Type B pancreatic cell (in vitro differentiated cells): ENCODE data around the gene FBLN5. TPM values are rescaled to one million over a fixed set of nuclear protein-coding genes. Genes with fewer than 3 reads are reported as not detected.
"Not testable (repeated sequence)": the region's sequence is repeated elsewhere in the genome, so short reads cannot be mapped to it uniquely, and the experiment has no call there.

Experiments used
- DNase-seq: peaks from one replicate; pipeline ENCODE4 v3.0.0; 2021; ENCODE audit warnings: mixed read lengths; ENCODE audit not compliant: unreplicated experiment; ENCODE audit errors: extremely low spot score
- H3K27ac Mint-ChIP-seq: 2 replicates; pipeline ENCODE4 v1.8.0; 2021; ENCODE audit warnings: mild to moderate bottlenecking, mixed read lengths
- H3K27me3 Mint-ChIP-seq: 2 replicates; pipeline ENCODE4 v1.8.0; 2021; ENCODE audit warnings: mixed read lengths
- H3K36me3 Mint-ChIP-seq: 2 replicates; pipeline ENCODE4 v1.8.0; 2021; ENCODE audit warnings: mixed read lengths
- H3K4me1 Mint-ChIP-seq: one replicate; pipeline ENCODE4 v1.8.0; 2021; ENCODE audit warnings: mixed read lengths; ENCODE audit not compliant: unreplicated experiment
- H3K4me3 Mint-ChIP-seq: 2 replicates; pipeline ENCODE4 v1.8.0; 2021; ENCODE audit warnings: mild to moderate bottlenecking, mixed read lengths
- H3K9me3 Mint-ChIP-seq: 2 replicates; pipeline ENCODE4 v1.8.0; 2021; ENCODE audit warnings: mixed read lengths
- total RNA-seq: library from RNA; stranded (reverse); gene quantifications from 2 replicates; pipeline ENCODE4 v1.2.1, GENCODE V29; 2021; ENCODE audit warnings: low replicate concordance
- TF ChIP-seq, protein P1 (sequence below): fragments of 200-600 bp; sonication (generic); conservative IDR thresholded peaks from 2 replicates; pipeline ENCODE4 v1.5.0; 2021; ENCODE audit warnings: antibody characterized with exemption, mild to moderate bottlenecking

FBLN5 gene
- total RNA-seq, 1 donor from 2014 or later, result 14.1 TPM

DNA sequence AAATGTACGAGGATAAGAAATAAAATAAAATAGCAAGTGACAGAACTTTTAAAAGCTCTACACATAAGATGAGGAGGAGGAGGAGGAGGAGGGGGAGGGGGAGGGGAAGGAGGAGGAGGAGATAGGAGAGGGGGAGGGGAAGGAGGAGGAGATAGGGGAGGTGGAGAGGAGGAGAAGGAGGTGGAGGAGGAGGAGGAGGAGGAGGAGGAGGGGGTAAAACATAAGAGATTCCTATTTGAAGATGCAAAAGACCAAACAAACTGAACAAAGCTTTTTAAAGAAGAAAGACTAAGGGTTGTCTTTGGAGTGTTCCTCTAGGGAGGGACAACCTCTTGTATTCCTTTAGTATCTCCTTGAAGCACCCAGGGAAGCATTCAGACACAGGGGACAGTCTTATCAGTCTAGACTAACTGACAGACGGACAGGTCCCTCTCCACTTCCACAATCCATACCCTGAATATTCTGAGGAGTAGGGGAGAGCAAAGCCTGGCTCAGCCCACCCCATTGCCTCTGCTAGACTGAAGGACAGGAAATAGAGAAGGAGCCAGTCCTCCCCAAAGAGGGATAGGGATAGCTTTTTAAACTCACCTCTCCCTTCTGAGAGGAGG, 93.1 kb downstream of the FBLN5 start:
- Mint-ChIP-seq H3K4me3 (no peak overlapping the region), H3K27ac (no peak overlapping the region), H3K4me1 (peaks cover 7% of the 10 kb centered on the region), H3K36me3 (no peaks in the 10 kb centered on the region), H3K27me3 (peaks cover 9% of the 10 kb centered on the region), H3K9me3 (no peaks in the 10 kb centered on the region)
- DNase-seq, result no peak
- TF ChIP-seq, protein P1, sequence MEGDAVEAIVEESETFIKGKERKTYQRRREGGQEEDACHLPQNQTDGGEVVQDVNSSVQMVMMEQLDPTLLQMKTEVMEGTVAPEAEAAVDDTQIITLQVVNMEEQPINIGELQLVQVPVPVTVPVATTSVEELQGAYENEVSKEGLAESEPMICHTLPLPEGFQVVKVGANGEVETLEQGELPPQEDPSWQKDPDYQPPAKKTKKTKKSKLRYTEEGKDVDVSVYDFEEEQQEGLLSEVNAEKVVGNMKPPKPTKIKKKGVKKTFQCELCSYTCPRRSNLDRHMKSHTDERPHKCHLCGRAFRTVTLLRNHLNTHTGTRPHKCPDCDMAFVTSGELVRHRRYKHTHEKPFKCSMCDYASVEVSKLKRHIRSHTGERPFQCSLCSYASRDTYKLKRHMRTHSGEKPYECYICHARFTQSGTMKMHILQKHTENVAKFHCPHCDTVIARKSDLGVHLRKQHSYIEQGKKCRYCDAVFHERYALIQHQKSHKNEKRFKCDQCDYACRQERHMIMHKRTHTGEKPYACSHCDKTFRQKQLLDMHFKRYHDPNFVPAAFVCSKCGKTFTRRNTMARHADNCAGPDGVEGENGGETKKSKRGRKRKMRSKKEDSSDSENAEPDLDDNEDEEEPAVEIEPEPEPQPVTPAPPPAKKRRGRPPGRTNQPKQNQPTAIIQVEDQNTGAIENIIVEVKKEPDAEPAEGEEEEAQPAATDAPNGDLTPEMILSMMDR, result no peak

DNA sequence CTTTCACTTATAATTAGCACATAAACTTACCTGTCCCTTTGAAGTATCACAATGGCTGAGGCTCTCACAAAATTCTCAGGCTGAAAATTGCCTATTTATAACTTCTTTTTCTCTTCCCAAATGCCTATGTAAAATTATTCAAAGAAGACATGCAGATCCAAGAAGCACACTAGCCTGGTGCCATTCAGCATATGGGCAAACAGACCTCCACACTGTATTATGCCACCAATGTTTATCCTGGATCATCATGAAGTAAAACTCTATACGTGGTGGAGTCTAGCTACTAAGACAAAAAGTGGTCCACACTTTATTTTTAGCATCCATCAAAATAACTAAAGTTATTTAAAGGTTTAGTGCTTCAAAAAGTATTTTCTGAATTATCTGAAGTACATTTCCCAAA, 95.9 kb downstream of the FBLN5 start:
- H3K36me3 Mint-ChIP-seq, result no peaks in the 10 kb centered on the region
- no peak overlapping the region for H3K4me3 Mint-ChIP-seq
- H3K27me3 Mint-ChIP-seq, result peaks cover 6% of the 10 kb centered on the region
- H3K4me1 Mint-ChIP-seq, result no peaks in the 10 kb centered on the region
- no peak overlapping the region for H3K27ac Mint-ChIP-seq
- DNase-seq, result no peak
- TF ChIP-seq, protein P1, result no peak
- H3K9me3 Mint-ChIP-seq, result no peaks in the 10 kb centered on the region

DNA sequence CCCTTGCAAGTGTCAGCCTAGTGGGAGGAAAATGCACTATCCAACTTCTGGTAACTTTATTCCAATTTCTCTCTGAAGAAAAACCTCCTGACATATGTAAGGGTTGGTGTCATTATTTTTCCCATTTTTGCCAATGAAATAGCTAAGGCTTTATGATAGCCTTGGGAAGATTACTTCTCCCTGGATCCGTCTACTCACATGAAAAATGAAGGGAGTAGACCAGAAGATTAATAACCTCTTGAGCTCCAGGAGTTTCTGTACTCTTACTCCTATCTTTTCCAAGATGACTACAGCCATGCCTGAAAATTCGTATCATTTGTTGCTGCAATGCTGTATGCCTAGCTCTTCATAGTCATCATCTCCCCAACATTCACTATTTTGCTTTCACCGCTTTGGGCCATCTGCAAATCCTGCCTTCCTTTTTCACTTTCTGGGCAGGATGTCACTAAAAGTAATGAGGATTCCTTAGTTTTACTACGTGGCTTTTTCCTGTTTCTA, 98.9 kb downstream of the FBLN5 start:
- TF ChIP-seq, protein P1, result no peak

DNA sequence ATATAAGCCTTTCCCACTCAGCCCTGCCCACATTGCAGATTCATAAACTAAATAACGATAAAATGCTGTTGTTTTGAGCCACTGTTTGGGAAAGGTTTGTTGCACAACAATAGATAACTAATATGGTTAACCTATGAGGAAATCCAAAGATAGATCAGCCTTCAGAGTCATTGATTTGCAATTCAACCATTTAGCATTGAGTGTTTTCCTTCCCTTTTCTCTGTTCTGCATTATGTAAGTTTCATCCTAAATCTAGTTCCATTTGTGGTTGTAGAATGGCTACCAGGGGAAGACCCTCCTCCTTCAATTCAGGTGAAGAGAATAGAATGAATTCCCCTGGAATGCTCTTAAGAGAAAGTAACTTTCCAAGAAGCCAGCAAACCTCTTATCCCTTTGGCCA, 99.8 kb downstream of the FBLN5 start:
- TF ChIP-seq, protein P1, result no peak
- Mint-ChIP-seq H3K4me1 (no peaks in the 10 kb centered on the region), H3K36me3 (no peaks in the 10 kb centered on the region), H3K27ac (no peak overlapping the region), H3K9me3 (peaks cover 4% of the 10 kb centered on the region), H3K4me3 (no peak overlapping the region), H3K27me3 (peaks cover 9% of the 10 kb centered on the region)
- no peak for DNase-seq

More for the DNA sequence above, 98.9 kb downstream of the FBLN5 start:
- Mint-ChIP-seq H3K27me3 (peaks cover 9% of the 10 kb centered on the region), H3K4me3 (no peak overlapping the region), H3K27ac (no peak overlapping the region), H3K9me3 (peaks cover 4% of the 10 kb centered on the region), H3K36me3 (no peaks in the 10 kb centered on the region), H3K4me1 (no peaks in the 10 kb centered on the region)
- DNase-seq, result no peak

DNA sequence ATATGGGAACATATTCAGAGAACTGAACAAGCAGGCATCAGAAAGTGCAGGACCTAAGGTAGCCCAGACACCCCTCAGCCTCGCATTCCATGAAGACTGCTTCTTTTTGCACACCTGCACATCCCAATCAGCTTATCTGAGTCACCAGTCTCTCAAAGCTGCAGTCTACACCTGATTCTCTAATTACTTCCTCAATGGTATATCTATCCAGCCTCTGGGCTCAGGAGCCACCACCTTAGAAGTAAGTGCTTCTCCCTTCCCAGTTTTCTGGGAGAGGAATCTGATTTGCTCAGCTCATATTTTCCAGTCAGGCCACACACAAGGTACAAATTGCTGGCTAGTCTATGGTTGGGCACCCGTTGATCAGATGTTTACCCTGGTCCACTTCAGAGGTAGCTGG, 101.8 kb downstream of the FBLN5 start:
- H3K27me3 Mint-ChIP-seq, result peaks cover 8% of the 10 kb centered on the region
- TF ChIP-seq, protein P1, result no peak
- no peak overlapping the region for H3K27ac Mint-ChIP-seq
- no peak for DNase-seq
- H3K4me3 Mint-ChIP-seq, result no peak overlapping the region
- H3K4me1 Mint-ChIP-seq, result no peaks in the 10 kb centered on the region
- H3K9me3 Mint-ChIP-seq, result peaks cover 4% of the 10 kb centered on the region
- H3K36me3 Mint-ChIP-seq, result no peaks in the 10 kb centered on the region

DNA sequence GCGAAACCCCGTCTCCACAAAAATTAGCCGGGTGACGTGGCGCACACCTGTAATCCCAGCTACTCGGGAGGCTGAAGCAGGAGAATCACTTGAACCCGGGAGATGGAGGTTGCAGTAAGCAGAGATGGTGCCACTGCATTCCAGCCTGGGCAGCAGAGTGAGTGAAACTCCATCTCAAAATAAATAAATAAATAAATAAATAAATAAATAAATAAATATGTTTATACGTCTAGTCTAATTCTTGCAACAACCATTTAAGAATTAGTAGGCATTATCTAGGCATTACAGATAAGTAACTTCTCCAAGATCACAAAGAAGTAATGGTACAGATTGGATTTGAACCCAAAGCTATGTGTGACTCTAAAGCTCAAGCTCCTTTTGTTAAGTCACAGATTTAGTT, 102.4 kb downstream of the FBLN5 start:
- H3K36me3 Mint-ChIP-seq, H3K27ac Mint-ChIP-seq, H3K9me3 Mint-ChIP-seq, H3K4me3 Mint-ChIP-seq, H3K4me1 Mint-ChIP-seq, DNase-seq: not testable (repeated sequence)
- H3K27me3 Mint-ChIP-seq, result peaks cover 14% of the 10 kb centered on the region
